H54 (cell line): Measurements from ENCODE around the gene IRAK4.

ENCODE experiments used
- DNase-seq: peaks from one replicate; pipeline ENCODE4 v3.0.0; 2011; ENCODE audit warnings: low spot score, mixed read lengths; ENCODE audit not compliant: insufficient read length
- FAIRE-seq: peaks from 3 replicates; lab custom pipeline; 2011; peaks lifted over from hg19 to GRCh38; lab: Jason Lieb, UNC
- POLR2A ChIP-seq: IDR thresholded peaks from 2 replicates; pipeline ENCODE4 v1.6.1; 2011; ENCODE audit warnings: low read depth, mild to moderate bottlenecking, low read length

The IRAK4 gene

DNA sequence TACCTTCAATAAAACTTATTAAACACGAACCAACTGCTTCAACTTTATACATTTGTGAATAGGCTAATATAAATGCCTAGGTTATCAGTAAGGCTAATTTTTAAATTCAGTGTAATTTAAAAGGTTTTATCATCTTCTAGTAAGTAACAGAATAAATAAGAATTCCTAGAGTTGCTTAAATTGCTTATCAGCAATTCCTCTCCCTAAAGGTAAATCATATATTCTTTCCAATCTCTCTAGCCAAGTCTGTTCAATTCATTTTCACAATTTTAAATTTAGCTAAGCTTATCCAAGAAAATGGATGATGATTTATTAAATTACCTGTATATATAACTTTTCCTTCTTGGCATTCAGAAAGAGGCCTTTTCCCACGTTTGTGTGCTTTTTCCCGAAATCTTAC lies 4.7 kb upstream of the IRAK4 start:
- TF ChIP-seq POLR2A = no peak
- FAIRE-seq (no peak), DNase-seq (no peak)

GRCh38 chr12:43758247-43758727 lies 464 bp upstream of the IRAK4 start:
- no peak; the same call in 1 of the 2 replicates for TF ChIP-seq POLR2A
- DNase-seq (peak; percentile 22), FAIRE-seq (peak; percentile 87)

DNA sequence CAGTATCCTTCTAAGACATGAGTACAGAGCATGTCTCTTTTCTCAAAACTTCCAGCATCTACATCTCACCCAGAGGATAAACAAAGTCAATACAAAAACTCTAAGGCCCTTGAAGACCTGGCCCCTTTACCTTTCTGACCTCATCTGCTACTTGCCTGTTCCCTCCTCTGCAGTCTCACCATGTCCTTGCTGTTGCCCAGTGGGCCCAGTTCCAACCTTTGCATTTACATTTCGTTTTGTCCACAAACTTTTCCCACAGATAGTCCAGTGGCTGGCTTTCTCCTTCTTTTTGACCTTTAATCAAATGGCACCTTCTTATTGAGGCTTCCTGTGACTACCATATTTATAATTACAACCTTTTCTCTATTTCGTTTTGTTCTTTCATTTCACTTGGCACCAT lies 1.6 kb downstream of the IRAK4 start:
- TF ChIP-seq POLR2A = no peak

GRCh38 chr12:43761500-43761899 lies 2.7 kb downstream of the IRAK4 start:
- DNase-seq (no peak), FAIRE-seq (no peak)
- no peak for TF ChIP-seq POLR2A

More for the DNA sequence above, 1.6 kb downstream of the IRAK4 start:
- FAIRE-seq (no peak), DNase-seq (no peak)

GRCh38 chr12:43762596-43762995 lies 3.8 kb downstream of the IRAK4 start:
- FAIRE-seq = no peak
- no peak for TF ChIP-seq POLR2A
- no peak for DNase-seq

DNA sequence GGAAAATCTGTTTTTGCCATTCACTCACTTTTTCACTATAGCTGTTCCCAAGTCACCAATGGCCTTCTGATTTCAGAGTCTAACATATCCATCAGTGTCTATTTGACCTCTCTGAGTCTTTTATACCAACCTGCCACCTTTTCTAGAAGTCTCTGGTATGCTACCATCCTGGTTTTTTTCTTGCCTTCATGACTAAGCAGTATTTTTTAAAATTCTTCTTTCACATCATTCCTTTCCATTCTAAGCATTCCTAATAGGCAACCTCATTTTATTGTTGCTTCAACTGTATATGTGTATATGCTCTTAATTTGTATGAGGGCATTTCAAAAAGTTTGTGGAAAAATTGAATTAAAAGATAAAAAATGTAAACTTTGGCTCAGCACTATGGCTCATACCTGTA lies 5.0 kb downstream of the IRAK4 start:
- no peak for DNase-seq
- TF ChIP-seq POLR2A = no peak
- no peak for FAIRE-seq

DNA sequence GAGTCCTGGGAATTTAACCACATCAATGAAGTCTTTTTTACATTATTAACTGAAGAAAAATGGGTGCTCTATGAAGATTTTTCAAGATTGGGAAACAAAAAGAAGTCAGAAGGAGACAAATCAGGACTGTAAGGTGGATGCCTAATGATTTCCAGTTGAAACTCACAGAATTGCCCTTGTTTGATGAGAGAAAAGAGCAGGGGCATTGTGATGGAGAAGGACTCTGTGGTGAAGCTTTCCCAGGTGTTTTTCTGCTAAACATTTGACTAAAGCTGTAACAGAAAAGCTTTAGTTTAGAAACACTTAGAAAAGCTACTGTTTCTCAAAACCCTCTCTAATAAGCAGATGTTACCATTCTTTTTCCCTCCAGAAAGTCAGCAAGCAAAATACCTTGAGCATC lies 5.8 kb downstream of the IRAK4 start:
- DNase-seq = no peak
- FAIRE-seq = no peak
- TF ChIP-seq POLR2A = no peak

DNA sequence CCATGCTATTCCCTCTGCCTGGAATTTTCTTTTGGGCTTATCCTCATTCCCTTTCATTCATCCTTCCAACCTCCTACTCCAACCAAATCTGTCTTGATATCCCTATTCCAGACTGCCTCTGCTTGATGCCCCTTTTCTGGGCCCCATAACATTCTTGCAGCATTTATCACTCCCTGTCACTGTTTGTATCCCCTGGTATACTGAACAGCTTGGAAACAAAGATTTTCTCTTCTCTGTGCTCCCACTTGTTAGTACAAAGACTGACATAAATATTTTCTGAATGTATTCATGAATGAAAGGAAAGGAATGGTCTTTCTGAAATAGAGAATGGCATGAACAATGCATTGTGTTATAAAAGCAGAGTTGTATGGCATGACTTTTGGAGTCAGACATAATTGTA lies 7.5 kb downstream of the IRAK4 start:
- DNase-seq = no peak
- TF ChIP-seq POLR2A = no peak
- no peak for FAIRE-seq

DNA sequence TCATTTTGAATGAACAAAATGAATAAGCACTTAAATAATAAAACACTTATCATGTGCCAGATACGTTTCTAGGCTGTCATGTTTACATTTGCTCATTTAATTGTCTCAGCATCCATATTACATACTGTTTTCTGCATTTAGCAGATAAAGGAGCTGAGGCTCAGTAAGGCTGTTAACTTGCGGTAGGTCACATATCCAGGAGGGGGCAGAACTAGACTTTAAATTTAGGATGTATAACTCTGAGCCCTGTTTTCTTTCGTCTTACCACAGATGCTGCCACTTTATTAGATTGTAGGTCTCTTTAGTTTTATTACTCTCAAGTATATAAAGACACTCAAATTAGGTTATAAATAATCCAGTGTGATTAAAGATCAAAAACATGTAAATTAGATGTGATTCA lies 17.7 kb downstream of the IRAK4 start:
- DNase-seq = peak; percentile 8
- no peak for TF ChIP-seq POLR2A
- no peak for FAIRE-seq

GRCh38 chr12:43786899-43787693 lies 28.3 kb downstream of the IRAK4 start:
- FAIRE-seq = no peak
- no peak for DNase-seq
- no peak for TF ChIP-seq POLR2A

GRCh38 chr12:43789941-43790340 lies 31.2 kb downstream of the IRAK4 start:
- DNase-seq (no peak), FAIRE-seq (no peak)
- TF ChIP-seq POLR2A = no peak

DNA sequence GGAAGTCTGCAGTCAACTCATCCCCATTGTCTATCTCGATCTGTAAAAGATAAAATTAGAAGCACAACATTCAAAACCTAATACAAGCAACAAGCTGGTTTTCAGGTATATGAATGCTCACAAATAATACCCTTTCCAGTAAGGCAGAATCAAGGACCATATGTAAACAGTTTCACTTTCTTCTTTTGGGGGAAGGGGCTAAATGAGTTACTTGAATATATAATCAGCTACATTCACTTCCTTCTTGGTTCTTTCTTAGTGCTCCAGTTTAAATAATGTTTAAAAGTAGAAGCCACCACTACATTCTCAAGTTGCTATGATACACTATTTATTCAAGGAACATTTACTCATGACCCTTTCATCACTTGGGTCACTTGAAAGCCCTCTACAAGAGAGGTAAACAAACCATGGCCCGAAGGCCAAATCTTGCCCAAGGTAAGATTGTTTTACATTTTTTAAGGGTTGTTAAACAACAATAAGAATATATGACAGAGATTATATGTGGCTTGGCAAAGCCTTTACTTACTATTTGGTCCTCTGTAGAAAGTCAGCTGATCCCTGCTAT lies 37.0 kb downstream of the IRAK4 start:
- no peak for DNase-seq
- TF ChIP-seq POLR2A = no peak
- peak; percentile 27 for FAIRE-seq

DNA sequence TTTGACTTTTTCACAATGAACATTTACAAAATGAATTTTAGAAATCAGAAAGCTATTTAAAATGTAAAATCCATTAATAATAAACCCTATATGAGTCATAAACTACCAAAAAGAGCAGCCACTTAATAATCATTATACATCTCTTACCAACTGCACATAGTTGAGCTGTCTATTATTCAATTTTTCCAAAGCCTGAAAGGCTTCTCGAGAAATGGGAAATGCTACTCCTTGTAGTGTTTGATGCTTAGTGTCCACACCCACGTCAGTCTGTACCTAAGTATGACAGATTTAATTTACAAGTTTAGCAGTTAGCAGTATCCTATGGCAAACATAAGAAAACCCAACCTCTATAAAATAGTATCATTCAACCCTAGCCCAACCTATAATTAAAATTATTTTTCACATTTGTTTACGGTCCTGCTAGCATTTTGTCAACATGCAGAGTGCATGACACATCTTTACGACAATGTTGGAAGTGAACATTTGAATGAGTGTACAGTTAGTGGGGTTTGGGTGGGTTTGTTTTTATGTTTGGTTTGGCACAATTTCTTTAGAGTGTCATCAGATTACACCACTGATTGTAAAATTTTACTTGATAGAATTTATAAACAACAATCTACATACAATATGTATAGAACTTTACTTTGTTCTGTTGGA lies 38.9 kb downstream of the IRAK4 start:
- DNase-seq (no peak), FAIRE-seq (peak; percentile 20)
- no peak for TF ChIP-seq POLR2A

GRCh38 chr12:43805149-43805859 lies 46.6 kb downstream of the IRAK4 start:
- peak; percentile 78 for FAIRE-seq
- no peak for TF ChIP-seq POLR2A
- DNase-seq = no peak
